GM12801 (cell line): Measurements from ENCODE around the gene KSR1.

Source experiments
- CTCF ChIP-seq: IDR thresholded peaks from one replicate; pipeline ENCODE4 v1.5.1; 2011; ENCODE audit warnings: control low read depth; ENCODE audit not compliant: insufficient read length; ENCODE audit errors: extremely low read depth

Gene KSR1

GRCh38 chr17:27564463-27564862 lies 108.2 kb downstream of the KSR1 start:
- TF ChIP-seq CTCF: no peak

- no peak for TF ChIP-seq CTCF
These were observed 109.8 kb downstream of the KSR1 start for GRCh38 chr17:27565874-27566670.

GRCh38 chr17:27566671-27567562 lies 110.7 kb downstream of the KSR1 start:
- TF ChIP-seq CTCF: no peak

- no peak for TF ChIP-seq CTCF
These were observed 111.3 kb downstream of the KSR1 start for GRCh38 chr17:27567563-27567859.

- no peak for TF ChIP-seq CTCF
These were observed 112.0 kb downstream of the KSR1 start for GRCh38 chr17:27568216-27568615.

GRCh38 chr17:27568811-27569210 lies 112.6 kb downstream of the KSR1 start:
- no peak for TF ChIP-seq CTCF

- TF ChIP-seq CTCF: no peak
These were observed 113.0 kb downstream of the KSR1 start for GRCh38 chr17:27569257-27569722.
